Natural killer cell (primary cell): ENCODE measurements around the gene LILRB2. TPM values are rescaled to one million over a fixed set of nuclear protein-coding genes. Genes with fewer than 3 reads are reported as not detected.
"Not testable (repeated sequence)": the region's sequence is repeated elsewhere in the genome, so short reads cannot be mapped to it uniquely, and the experiment has no call there.

Experiments
- ATAC-seq, 3 donors: fragments of 150-1000 bp in 2 of 3; fragments of 200-7000 bp in 1 of 3; cut with Tn5 transposase; 1 replicate in 1 of 3; 2 replicates in 2 of 3; pipeline ENCODE4 v1.10.0; 2021; ENCODE audit warnings: mild to moderate bottlenecking in 2 of 3, moderate library complexity in 2 of 3
- DNase-seq, 2 donors: peaks; one replicate each; pipeline versions ENCODE4 v3.0.0 to v3.0.0-alpha.2; 2013 to 2021; ENCODE audit warnings: mixed read lengths in 1 of 2
- H3K27ac ChIP-seq: one replicate; pipeline ENCODE4 v1.5.1; 2013; ENCODE audit warnings: mild to moderate bottlenecking, low read length
- H3K27me3 ChIP-seq: one replicate; pipeline ENCODE4 v1.6.1; 2013; ENCODE audit warnings: low read length; ENCODE audit not compliant: control insufficient read depth, insufficient read depth
- H3K36me3 ChIP-seq: one replicate; pipeline ENCODE4 v1.6.1; 2013; ENCODE audit warnings: low read length; ENCODE audit not compliant: control insufficient read depth, insufficient read depth
- H3K4me1 ChIP-seq: one replicate; pipeline ENCODE4 v1.6.1; 2013; ENCODE audit warnings: low read length; ENCODE audit not compliant: control insufficient read depth, insufficient read depth
- H3K4me3 ChIP-seq: one replicate; pipeline ENCODE4 v1.5.1; 2013; ENCODE audit warnings: low read length
- H3K9me3 ChIP-seq: one replicate; pipeline ENCODE4 v1.6.1; 2013; ENCODE audit warnings: low read length; ENCODE audit not compliant: control insufficient read depth, insufficient read depth
- H3K27ac Mint-ChIP-seq, 2 donors: one replicate each; pipeline ENCODE4 v1.8.0; 2022; ENCODE audit warnings: mild to moderate bottlenecking in 2 of 2, mixed read lengths in 2 of 2, moderate library complexity in 1 of 2
- H3K27me3 Mint-ChIP-seq, 2 donors: one replicate each; pipeline ENCODE4 v1.8.0; 2022; ENCODE audit warnings: low read depth in 2 of 2, mixed read lengths in 2 of 2
- H3K36me3 Mint-ChIP-seq: one replicate; pipeline ENCODE4 v1.8.0; 2022; ENCODE audit warnings: mixed read lengths
- H3K4me1 Mint-ChIP-seq, 2 donors: one replicate each; pipeline ENCODE4 v1.8.0; 2022; ENCODE audit warnings: mixed read lengths in 2 of 2
- H3K4me3 Mint-ChIP-seq: one replicate; pipeline ENCODE4 v1.8.0; 2022; ENCODE audit warnings: mild to moderate bottlenecking, moderate library complexity, mixed read lengths
- H3K9me3 Mint-ChIP-seq, 2 donors: one replicate each; pipeline ENCODE4 v1.8.0; 2022; ENCODE audit warnings: mixed read lengths in 2 of 2
- WGBS: methylation state at CpG from one replicate; pipeline ENCODE4 v1.1.7; 2013; ENCODE audit warnings: missing lambda C conversion rate; ENCODE audit not compliant: insufficient coverage; 5-methylcytosine and 5-hydroxymethylcytosine counted together
- intact Hi-C: fragments of 100-400 bp; cut with micrococcal nuclease; formaldehyde crosslinking; loops from one replicate; pipeline ENCODE4 v1.14.2; 2022
- total RNA-seq, 4 donors: library from RNA; stranded (reverse); fragments of 120-200 nt in 1 of 4; gene quantifications; one replicate each; pipeline versions ENCODE4 v1.2.3 to v1.2.4, GENCODE V29; 2013 to 2022
- TF ChIP-seq, protein P1 (sequence below): fragments of 200-600 bp; IDR thresholded peaks from one replicate; pipeline ENCODE4 v1.8.0; 2022; ENCODE audit warnings: antibody characterized with exemption

The LILRB2 gene
- total RNA-seq, 3 donors from 2014 or later (not counting 1 experiment from before 2014, with no cell fraction given) = 4.6 to 41.4 (median 23.7) TPM

DNA sequence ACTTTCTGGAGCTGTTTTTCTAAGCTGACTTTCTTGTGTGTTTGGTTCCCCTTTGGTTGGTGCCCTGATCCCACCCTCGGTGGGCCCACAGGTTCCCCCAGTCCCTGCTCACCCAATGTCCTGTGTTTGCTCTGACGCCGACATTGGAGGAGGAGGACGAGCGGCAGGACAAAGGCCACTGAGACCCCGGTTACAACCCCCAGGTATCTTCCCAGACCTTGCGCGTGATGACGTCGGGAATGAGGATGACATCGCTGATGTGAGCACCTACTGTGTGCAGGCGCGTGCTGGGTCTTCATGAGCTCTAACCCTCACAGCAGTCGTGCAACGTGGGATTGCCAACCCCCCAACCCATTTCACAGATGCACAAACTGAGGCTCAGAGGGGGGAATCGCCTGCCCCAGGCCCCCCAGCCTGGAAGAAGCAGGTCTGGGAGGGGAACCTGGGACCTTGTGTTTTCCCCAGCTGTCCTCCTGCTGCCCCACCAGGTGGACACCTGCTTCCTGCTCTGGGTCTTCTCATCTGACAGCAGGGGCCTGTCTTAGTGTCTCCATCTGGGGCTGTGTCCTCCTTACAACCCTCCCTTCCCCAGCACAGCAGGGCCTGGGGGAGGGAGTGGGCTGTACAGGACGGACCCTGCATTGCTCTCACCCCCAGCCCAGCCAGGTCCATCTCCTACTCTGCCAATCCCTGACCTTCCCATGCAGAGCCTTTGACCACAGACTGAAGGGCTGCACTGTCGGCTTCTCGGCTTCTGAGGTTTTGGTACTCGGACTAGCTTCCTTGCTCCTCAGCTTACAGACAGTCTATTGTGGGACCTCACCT lies 33.6 kb downstream of the LILRB2 start:
- Histone ChIP-seq H3K4me3 (no peak overlapping the region), H3K4me1 (peaks cover 17% of the 10 kb centered on the region), H3K9me3 (no peaks in the 10 kb centered on the region), H3K36me3 (no peaks in the 10 kb centered on the region), H3K27me3 (no peaks in the 10 kb centered on the region), H3K27ac (peak overlapping the region; percentile 25)
- H3K27ac Mint-ChIP-seq = peak overlapping the region; percentile 7 to 58
- intact Hi-C loops = loop anchor here (2.0 kb wide), 1 partner anchor 25 kb away; the partner anchor contains the start of gene LILRB3
- H3K4me3 Mint-ChIP-seq = peak overlapping the region; percentile 45
- DNase-seq (no peak), ATAC-seq (no peak)
- no peaks in the 10 kb centered on the region for H3K36me3 Mint-ChIP-seq
- peaks cover 11 to 12% of the 10 kb centered on the region in 2 donors for H3K4me1 Mint-ChIP-seq
- 73% methylated on average over 20 of the region's 20 CpGs for WGBS
- TF ChIP-seq, protein P1, sequence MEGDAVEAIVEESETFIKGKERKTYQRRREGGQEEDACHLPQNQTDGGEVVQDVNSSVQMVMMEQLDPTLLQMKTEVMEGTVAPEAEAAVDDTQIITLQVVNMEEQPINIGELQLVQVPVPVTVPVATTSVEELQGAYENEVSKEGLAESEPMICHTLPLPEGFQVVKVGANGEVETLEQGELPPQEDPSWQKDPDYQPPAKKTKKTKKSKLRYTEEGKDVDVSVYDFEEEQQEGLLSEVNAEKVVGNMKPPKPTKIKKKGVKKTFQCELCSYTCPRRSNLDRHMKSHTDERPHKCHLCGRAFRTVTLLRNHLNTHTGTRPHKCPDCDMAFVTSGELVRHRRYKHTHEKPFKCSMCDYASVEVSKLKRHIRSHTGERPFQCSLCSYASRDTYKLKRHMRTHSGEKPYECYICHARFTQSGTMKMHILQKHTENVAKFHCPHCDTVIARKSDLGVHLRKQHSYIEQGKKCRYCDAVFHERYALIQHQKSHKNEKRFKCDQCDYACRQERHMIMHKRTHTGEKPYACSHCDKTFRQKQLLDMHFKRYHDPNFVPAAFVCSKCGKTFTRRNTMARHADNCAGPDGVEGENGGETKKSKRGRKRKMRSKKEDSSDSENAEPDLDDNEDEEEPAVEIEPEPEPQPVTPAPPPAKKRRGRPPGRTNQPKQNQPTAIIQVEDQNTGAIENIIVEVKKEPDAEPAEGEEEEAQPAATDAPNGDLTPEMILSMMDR = no peak
- peaks cover 5 to 6% of the 10 kb centered on the region in 2 donors for H3K27me3 Mint-ChIP-seq
- H3K9me3 Mint-ChIP-seq = no peaks in the 10 kb centered on the region

DNA sequence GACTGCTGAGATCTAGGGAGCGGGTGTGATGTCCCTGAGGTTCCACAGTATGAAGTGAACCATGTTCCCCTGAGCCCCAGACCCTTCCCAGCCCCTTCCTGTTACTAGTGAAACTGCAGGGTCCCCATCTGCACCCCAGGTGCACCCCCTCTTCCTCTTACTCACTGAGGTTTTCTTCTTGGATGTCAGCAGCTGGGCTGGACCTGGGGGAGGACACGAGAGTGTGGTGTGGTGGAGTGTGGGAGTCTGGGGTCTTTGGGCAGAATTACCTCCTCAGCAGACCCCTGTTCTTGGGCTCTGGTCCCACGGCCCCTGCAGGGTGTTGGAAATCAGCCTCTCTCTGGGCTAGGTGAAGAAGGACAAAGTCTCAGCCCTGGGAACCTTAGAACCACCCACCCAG lies 35.0 kb downstream of the LILRB2 start:
- H3K4me1 Mint-ChIP-seq = peaks cover 11 to 12% of the 10 kb centered on the region in 2 donors
- Histone ChIP-seq H3K4me3 (no peak overlapping the region), H3K36me3 (no peaks in the 10 kb centered on the region), H3K9me3 (no peaks in the 10 kb centered on the region), H3K27me3 (no peaks in the 10 kb centered on the region), H3K27ac (no peak overlapping the region), H3K4me1 (peaks cover 17% of the 10 kb centered on the region)
- intact Hi-C loops = loop anchor here (2.0 kb wide), 1 partner anchor 23 kb away; the partner anchor contains the start of gene LILRB3
- ATAC-seq (no peak), DNase-seq (no peak)
- 54% methylated on average over 3 of the region's 3 CpGs for WGBS
- H3K36me3 Mint-ChIP-seq = no peaks in the 10 kb centered on the region
- no peak overlapping the region for H3K27ac Mint-ChIP-seq
- peaks cover 5 to 6% of the 10 kb centered on the region in 2 donors for H3K27me3 Mint-ChIP-seq
- no peak overlapping the region for H3K4me3 Mint-ChIP-seq
- TF ChIP-seq, protein P1 = no peak
- no peaks in the 10 kb centered on the region for H3K9me3 Mint-ChIP-seq

DNA sequence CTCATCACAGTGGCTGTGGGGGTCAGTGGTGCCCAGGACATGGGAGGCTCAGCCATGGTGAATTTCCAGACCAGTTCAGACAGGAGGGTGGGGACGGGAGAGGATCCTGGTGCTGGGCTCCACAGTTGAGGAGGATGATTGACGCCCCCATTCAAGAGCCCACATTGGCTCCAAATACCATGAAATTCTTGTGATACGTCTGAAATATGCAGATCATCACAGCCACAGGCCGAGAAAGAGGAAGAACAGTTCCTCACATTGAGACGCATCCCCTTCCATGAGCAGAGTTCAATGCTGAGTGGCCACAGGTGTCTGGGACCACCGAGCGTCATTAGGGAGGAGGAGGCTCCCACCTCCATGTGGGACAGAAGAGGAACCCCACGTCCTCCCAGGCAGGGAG lies 37.1 kb downstream of the LILRB2 start:
- H3K36me3 ChIP-seq, H3K27ac Mint-ChIP-seq, H3K9me3 Mint-ChIP-seq, H3K36me3 Mint-ChIP-seq, H3K27me3 Mint-ChIP-seq, H3K27me3 ChIP-seq, intact Hi-C loops, H3K4me3 ChIP-seq, DNase-seq, H3K9me3 ChIP-seq, H3K27ac ChIP-seq, H3K4me3 Mint-ChIP-seq, ATAC-seq: not testable (repeated sequence)
- 28% methylated on average over 4 of the region's 8 CpGs for WGBS
- H3K4me1 ChIP-seq = peaks cover 17% of the 10 kb centered on the region
- H3K4me1 Mint-ChIP-seq = peaks cover 11 to 12% of the 10 kb centered on the region in 2 donors

DNA sequence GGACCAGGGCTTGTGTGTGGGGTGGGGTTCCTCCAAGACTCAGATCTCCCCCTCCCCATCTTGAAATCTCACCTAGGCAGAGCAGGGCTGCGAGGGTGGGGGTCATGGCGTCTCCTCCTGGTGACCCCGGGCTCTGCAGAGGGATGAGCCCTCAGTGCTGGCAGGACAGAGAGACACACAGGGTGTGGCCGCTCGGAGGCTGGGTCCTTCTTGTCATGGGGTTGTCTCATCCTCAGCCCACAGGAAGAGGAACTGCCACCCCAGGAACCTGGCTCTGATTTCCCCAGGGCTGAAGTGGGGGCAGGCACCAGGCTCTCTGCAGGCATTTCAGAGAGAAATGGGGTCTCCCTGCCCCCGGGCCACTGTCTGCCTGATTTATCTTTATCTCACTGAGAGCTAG lies 38.3 kb downstream of the LILRB2 start, which contains the start of gene LILRA6:
LILRA6 (minus strand) TSS at position 145 of the 400 bp plus-strand sequence.
- H3K4me1 Mint-ChIP-seq, H3K4me3 Mint-ChIP-seq, intact Hi-C loops, DNase-seq, H3K9me3 Mint-ChIP-seq, H3K27me3 ChIP-seq, H3K36me3 Mint-ChIP-seq, H3K9me3 ChIP-seq, H3K27ac Mint-ChIP-seq, H3K4me1 ChIP-seq, H3K36me3 ChIP-seq, H3K27ac ChIP-seq, H3K4me3 ChIP-seq: not testable (repeated sequence)
- H3K27me3 Mint-ChIP-seq = peaks cover 4 to 18% of the 10 kb centered on the region in 2 donors
- WGBS = 64% methylated on average over 6 of the region's 6 CpGs
- peak in 2 of 3 donors; percentile 29 to 59 for ATAC-seq

DNA sequence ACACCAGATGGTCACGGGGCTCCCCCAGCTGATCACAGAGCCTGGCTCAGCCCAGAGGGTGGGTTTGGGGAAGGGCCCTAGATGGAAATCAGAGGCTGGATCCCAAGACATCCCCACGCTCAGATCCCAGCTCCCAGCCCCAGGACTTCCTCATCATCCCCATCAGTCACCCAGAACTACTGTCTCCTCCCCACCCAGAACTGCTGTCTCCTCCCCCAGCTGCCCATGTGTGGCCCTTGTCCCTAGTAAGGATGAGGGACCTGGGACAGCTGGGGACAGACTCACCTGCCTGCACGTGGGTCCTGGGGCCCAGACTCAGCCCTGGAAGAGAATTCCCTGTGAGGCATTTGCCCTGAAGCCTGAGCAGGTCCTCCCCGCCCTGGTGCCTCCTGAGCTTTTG lies 38.7 kb downstream of the LILRB2 start:
- H3K36me3 ChIP-seq, DNase-seq, H3K27ac Mint-ChIP-seq, H3K36me3 Mint-ChIP-seq, intact Hi-C loops, H3K9me3 Mint-ChIP-seq, H3K27ac ChIP-seq, H3K27me3 ChIP-seq, ATAC-seq, H3K4me1 ChIP-seq, H3K4me3 Mint-ChIP-seq, H3K9me3 ChIP-seq, H3K4me1 Mint-ChIP-seq, H3K4me3 ChIP-seq: not testable (repeated sequence)
- 61% methylated on average over 2 of the region's 4 CpGs for WGBS
- H3K27me3 Mint-ChIP-seq = peaks cover 3 to 18% of the 10 kb centered on the region in 2 donors

DNA sequence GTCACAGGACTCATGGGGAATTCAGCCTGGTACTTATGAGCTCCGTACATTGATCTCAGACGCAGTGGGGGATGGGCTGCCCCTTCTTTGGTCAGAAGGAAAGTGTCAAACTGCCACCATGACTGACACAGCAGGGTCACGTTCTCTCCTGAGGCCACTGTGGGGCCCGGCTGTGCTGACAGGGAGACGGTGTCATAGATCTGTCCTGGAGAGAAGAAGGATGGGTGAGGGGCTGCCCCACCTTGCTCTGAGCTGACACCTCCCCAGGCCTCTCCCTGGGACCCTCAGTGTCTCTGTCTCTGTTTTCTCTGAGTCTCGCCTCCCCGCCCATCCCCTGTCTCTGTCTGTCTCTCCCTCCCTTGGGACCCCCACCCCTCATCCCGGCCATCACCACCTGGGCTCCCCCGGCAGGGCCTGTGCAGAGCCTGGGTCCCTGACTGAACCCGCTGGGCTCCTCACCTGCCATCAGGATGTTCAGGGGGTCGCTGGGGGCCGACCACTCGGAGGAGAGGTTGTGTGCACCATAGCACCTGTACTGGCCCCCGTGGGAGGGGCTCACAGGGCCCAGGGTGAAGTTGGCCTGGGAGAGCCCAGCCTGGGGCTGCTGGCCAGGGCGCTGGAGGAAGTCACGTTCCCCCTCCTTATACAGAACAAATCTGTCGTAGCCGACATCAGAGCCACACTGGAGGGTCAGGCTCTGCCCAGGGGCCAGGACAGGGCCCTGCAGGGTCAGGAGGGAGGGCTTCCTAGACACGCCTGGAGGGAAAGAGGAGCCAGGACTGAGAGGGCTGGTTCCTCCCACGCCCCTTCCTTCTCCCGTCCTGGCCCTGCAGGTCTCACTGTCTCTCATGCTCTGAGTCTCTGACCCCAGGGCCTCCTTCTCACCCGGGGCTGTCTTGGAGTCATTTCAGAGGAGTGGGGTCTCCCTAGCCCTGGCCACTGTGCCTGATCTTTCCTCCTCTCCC lies 40.3 kb downstream of the LILRB2 start:
- H3K9me3 ChIP-seq, ATAC-seq, intact Hi-C loops, H3K4me1 Mint-ChIP-seq, H3K4me1 ChIP-seq, H3K27ac ChIP-seq, H3K9me3 Mint-ChIP-seq, H3K27ac Mint-ChIP-seq, H3K27me3 ChIP-seq, H3K36me3 ChIP-seq, DNase-seq, H3K4me3 Mint-ChIP-seq, H3K36me3 Mint-ChIP-seq, H3K4me3 ChIP-seq: not testable (repeated sequence)
- 82% methylated on average over 11 of the region's 22 CpGs for WGBS
- peaks cover 8 to 30% of the 10 kb centered on the region in 2 donors for H3K27me3 Mint-ChIP-seq
